SK-N-SH (cell line): ENCODE measurements around the gene ALPK3. TPM values are rescaled to one million over a fixed set of nuclear protein-coding genes. Genes with fewer than 3 reads are reported as not detected.

ENCODE experiments used
- CTCF ChIA-PET: fragments of 300-600, 350-600 bp; formaldehyde crosslinking; extraction: SDS; loops from one replicate; lab custom pipeline; 2021; lab: Yijun Ruan, JAX
- POLR2A ChIA-PET: fragments of 350-600 bp; sonication (Branson Sonifier 250); formaldehyde crosslinking; extraction: SDS; loops from one replicate; lab custom pipeline; 2020; ENCODE audit warnings: antibody characterized with exemption, inconsistent platforms; lab: Yijun Ruan, JAX
- DNase-seq: peaks from one replicate; pipeline ENCODE4 v3.0.0; 2012
- H2AFZ ChIP-seq: fragments of 200-600 bp; sonication (generic); 2 replicates; pipeline ENCODE4 v1.8.1; 2016; ENCODE audit warnings: antibody characterized with exemption, mild to moderate bottlenecking, low read depth
- H3F3A ChIP-seq: fragments of 200-600 bp; sonication (generic); replicated peaks from 2 replicates; pipeline ENCODE3; 2016; ENCODE audit warnings: antibody characterized with exemption, mild to moderate bottlenecking; ENCODE audit not compliant: insufficient read depth
- H3K27ac ChIP-seq, 2 experiments: fragments of 200-500 bp in 1 of 2; fragments of 200-600 bp in 1 of 2; sonication (Bioruptor generic) in 1 of 2; sonication (generic), shearing (Covaris generic) in 1 of 2; 2 replicates each; pipeline versions ENCODE4 v1.5.1 to v1.6.1; 2014 to 2016; ENCODE audit warnings: low read depth in 2 of 2, inconsistent platforms in 1 of 2, low read length in 1 of 2, mild to moderate bottlenecking in 1 of 2, mixed read lengths in 1 of 2
- H3K27me3 ChIP-seq: fragments of 200-600 bp; sonication (generic), shearing (Covaris generic); 2 replicates; pipeline ENCODE4 v1.6.1; 2016; ENCODE audit warnings: mixed run types; ENCODE audit not compliant: insufficient read depth
- H3K36me3 ChIP-seq, 2 experiments: fragments of 200-500 bp in 1 of 2; fragments of 200-600 bp in 1 of 2; sonication (Bioruptor generic) in 1 of 2; sonication (generic) in 1 of 2; replicated peaks in 1 of 2; 2 replicates each; pipeline versions ENCODE3 to v1.5.1; 2014 to 2016; ENCODE audit warnings: low read length in 1 of 2, mild to moderate bottlenecking in 1 of 2; ENCODE audit not compliant: insufficient read depth in 2 of 2, control insufficient read depth in 1 of 2
- H3K4me1 ChIP-seq, 2 experiments: fragments of 200-500 bp in 1 of 2; fragments of 200-600 bp in 1 of 2; sonication (Bioruptor generic) in 1 of 2; sonication (generic), shearing (Covaris generic) in 1 of 2; 2 replicates each; pipeline versions ENCODE4 v1.5.1 to v1.6.1; 2014 to 2016; ENCODE audit warnings: low read depth in 1 of 2, low read length in 1 of 2, mixed run types in 1 of 2; ENCODE audit not compliant: insufficient read depth in 2 of 2, control insufficient read depth in 1 of 2
- H3K4me2 ChIP-seq: fragments of 200-600 bp; sonication (generic), shearing (Covaris generic); 2 replicates; pipeline ENCODE4 v1.6.1; 2017; ENCODE audit warnings: mixed run types
- H3K4me3 ChIP-seq, 2 experiments: fragments of 200-500 bp in 1 of 2; fragments of 200-600 bp in 1 of 2; sonication (Bioruptor generic) in 1 of 2; sonication (generic), shearing (Covaris generic) in 1 of 2; 2 replicates each; pipeline versions ENCODE4 v1.5.1 to v1.8.1; 2014 to 2016; ENCODE audit warnings: low read depth in 2 of 2, inconsistent platforms in 1 of 2, low read length in 1 of 2, mild to moderate bottlenecking in 1 of 2, mixed read lengths in 1 of 2, moderate library complexity in 1 of 2
- H3K79me2 ChIP-seq: fragments of 200-600 bp; sonication (generic); 2 replicates; pipeline ENCODE4 v1.8.1; 2017; ENCODE audit warnings: mild to moderate bottlenecking; ENCODE audit not compliant: insufficient read depth
- H3K9ac ChIP-seq: fragments of 200-600 bp; sonication (generic); 2 replicates; pipeline ENCODE4 v1.6.1; 2017; ENCODE audit warnings: mixed run types
- H3K9me2 ChIP-seq: fragments of 200-600 bp; sonication (generic); 2 replicates; pipeline ENCODE4 v1.6.1; 2017; ENCODE audit warnings: mixed run types
- H3K9me3 ChIP-seq: fragments of 200-600 bp; sonication (generic); 2 replicates; pipeline ENCODE4 v1.6.1; 2017; ENCODE audit warnings: mixed run types, mild to moderate bottlenecking, moderate library complexity
- H4K20me1 ChIP-seq: fragments of 200-600 bp; sonication (generic); 2 replicates; pipeline ENCODE4 v1.6.1; 2017; ENCODE audit warnings: mild to moderate bottlenecking, mixed run types; ENCODE audit not compliant: insufficient read depth
- EP300 ChIP-seq, 2 experiments: IDR thresholded peaks; 2 replicates each; pipeline versions ENCODE4 v1.4.0 to v1.6.1; 2012; ENCODE audit warnings: borderline replicate concordance in 1 of 2, low read depth in 1 of 2, low read length in 1 of 2
- EZH2phosphoT487 ChIP-seq: fragments of 200-600 bp; sonication (generic); IDR thresholded peaks from 2 replicates; pipeline ENCODE4 v1.6.1; 2017; ENCODE audit warnings: low read depth, mixed run types, mild to moderate bottlenecking, antibody characterized with exemption, moderate library complexity, borderline replicate concordance
- FOXM1 ChIP-seq: IDR thresholded peaks from 2 replicates; pipeline ENCODE4 v1.4.0; 2012; ENCODE audit warnings: low read depth, mild to moderate bottlenecking
- GABPA ChIP-seq: IDR thresholded peaks from 2 replicates; pipeline ENCODE4 v1.4.0; 2012; ENCODE audit warnings: low read depth, mild to moderate bottlenecking
- GATA2 ChIP-seq: sonication (generic); formaldehyde crosslinking; IDR thresholded peaks from 2 replicates; pipeline ENCODE4 v1.5.0; 2020; ENCODE audit warnings: mild to moderate bottlenecking, missing genetic modification reagents
- JUND ChIP-seq: IDR thresholded peaks from 2 replicates; pipeline ENCODE4 v1.4.0; 2012
- MXI1 ChIP-seq: IDR thresholded peaks from 2 replicates; pipeline ENCODE4 v1.6.1; 2012; ENCODE audit warnings: mild to moderate bottlenecking, low read depth, low read length, improper control_type of control experiment
- NRF1 ChIP-seq: IDR thresholded peaks from 2 replicates; pipeline ENCODE4 v1.6.1; 2012; ENCODE audit warnings: low read depth, mild to moderate bottlenecking, low read length
- SIN3A ChIP-seq: IDR thresholded peaks from 2 replicates; pipeline ENCODE4 v1.6.1; 2012; ENCODE audit warnings: low read depth, mild to moderate bottlenecking, low read length, moderate library complexity, borderline replicate concordance
- YY1 ChIP-seq: IDR thresholded peaks from 2 replicates; pipeline ENCODE4 v1.4.0; 2012; ENCODE audit warnings: low read depth, mild to moderate bottlenecking
- WGBS: methylation state at CpG from one replicate; pipeline ENCODE4 v1.1.6; 2017; ENCODE audit warnings: low lambda C conversion rate; 5-methylcytosine and 5-hydroxymethylcytosine counted together
- polyA plus RNA-seq, 3 experiments: library from polyadenylated mRNA; depleted of rRNA; stranded (reverse); fragments of >200 nt; gene quantifications; 2 replicates each; pipeline ENCODE4 v1.2.3, GENCODE V29; 2012
- TF ChIP-seq, protein P1 (sequence below): IDR thresholded peaks from 2 replicates; pipeline ENCODE4 v1.4.0; 2012; ENCODE audit warnings: low read depth, borderline replicate concordance
- TF ChIP-seq, protein P2 (sequence below): fragments of 150-350 bp; IDR thresholded peaks from 2 replicates; pipeline ENCODE4 v1.6.1; 2016; ENCODE audit warnings: mild to moderate bottlenecking, low read depth, low read length
- TF ChIP-seq, protein P3 (sequence below): IDR thresholded peaks from 2 replicates; pipeline ENCODE4; 2012
- TF ChIP-seq, protein P4 (sequence below): fragments of 150-350 bp; IDR thresholded peaks from 2 replicates; pipeline ENCODE4 v1.6.1; 2017; ENCODE audit warnings: antibody characterized with exemption, low read length, low read depth, borderline replicate concordance

Gene ALPK3
- polyA plus RNA-seq, 1 of the 3 experiments (the other 2 are of a cell fraction) = 0.16 TPM

DNA sequence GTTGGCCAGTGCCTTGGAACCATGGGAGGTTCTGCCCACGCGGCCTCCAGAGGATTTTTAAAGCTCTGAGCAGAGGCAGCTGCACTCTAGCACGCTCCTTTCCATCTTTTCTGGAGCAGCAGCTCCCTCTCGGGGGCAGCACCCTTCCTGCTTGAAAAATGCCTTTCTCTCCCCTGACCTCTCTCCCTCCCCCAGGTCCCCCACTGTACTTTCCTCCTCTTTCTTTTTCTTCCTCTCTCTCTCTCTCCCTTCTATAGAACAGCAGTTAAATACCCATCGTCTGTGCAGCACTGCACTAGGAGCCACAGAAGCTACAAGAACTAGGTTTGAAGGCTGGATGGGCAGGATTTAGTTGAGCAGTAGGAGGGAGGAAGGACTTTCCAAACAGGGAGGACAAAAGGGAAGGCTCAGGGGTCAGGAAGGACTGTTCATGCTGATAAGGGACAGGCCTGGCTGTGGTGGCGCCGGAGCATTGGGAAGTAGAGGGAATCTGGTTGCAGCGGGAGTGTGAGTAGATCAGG lies 4.4 kb downstream of the ALPK3 start:
- Histone ChIP-seq H3K27ac (no peak overlapping the region), H3K9me2 (no peaks in the 10 kb centered on the region), H3K4me1 (peaks cover 5 to 69% of the 10 kb centered on the region in 2 experiments; a peak in 1 of 4 replicates), H4K20me1 (no peaks in the 10 kb centered on the region), H3F3A (no peaks in the 10 kb centered on the region), H3K4me2 (no peak overlapping the region), H3K9me3 (no peaks in the 10 kb centered on the region), H3K36me3 (no peaks in the 10 kb centered on the region), H3K9ac (no peak overlapping the region), H2AFZ (no peak overlapping the region), H3K4me3 (no peak overlapping the region), H3K79me2 (no peaks in the 10 kb centered on the region), H3K27me3 (no peaks in the 10 kb centered on the region)
- POLR2A ChIA-PET = interaction anchor here (0.6 to 1.5 kb wide), 2 partner anchors 15 to 106 kb away, joined by 4 to 5 read pairs; no protein-coding TSS in a partner anchor
- WGBS = 93% methylated on average over 8 of the region's 8 CpGs
- TF ChIP-seq FOXM1 = no peak
- TF ChIP-seq JUND = no peak
- no peak for TF ChIP-seq EP300 (IDR thresholded peaks at IDR 0.05; ENCODE audit: borderline replicate concordance in 1 of 2, low read depth in 1 of 2, low read length in 1 of 2)
- no peak for TF ChIP-seq GATA2 (CRISPR knock-in tag)
- TF ChIP-seq NRF1 = no peak
- TF ChIP-seq YY1 = no peak
- no peak for TF ChIP-seq EZH2phosphoT487
- TF ChIP-seq, protein P1, sequence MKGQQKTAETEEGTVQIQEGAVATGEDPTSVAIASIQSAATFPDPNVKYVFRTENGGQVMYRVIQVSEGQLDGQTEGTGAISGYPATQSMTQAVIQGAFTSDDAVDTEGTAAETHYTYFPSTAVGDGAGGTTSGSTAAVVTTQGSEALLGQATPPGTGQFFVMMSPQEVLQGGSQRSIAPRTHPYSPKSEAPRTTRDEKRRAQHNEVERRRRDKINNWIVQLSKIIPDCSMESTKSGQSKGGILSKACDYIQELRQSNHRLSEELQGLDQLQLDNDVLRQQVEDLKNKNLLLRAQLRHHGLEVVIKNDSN = no peak
- TF ChIP-seq SIN3A = no peak
- TF ChIP-seq, protein P2, sequence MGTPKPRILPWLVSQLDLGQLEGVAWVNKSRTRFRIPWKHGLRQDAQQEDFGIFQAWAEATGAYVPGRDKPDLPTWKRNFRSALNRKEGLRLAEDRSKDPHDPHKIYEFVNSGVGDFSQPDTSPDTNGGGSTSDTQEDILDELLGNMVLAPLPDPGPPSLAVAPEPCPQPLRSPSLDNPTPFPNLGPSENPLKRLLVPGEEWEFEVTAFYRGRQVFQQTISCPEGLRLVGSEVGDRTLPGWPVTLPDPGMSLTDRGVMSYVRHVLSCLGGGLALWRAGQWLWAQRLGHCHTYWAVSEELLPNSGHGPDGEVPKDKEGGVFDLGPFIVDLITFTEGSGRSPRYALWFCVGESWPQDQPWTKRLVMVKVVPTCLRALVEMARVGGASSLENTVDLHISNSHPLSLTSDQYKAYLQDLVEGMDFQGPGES = no peak
- TF ChIP-seq, protein P3, sequence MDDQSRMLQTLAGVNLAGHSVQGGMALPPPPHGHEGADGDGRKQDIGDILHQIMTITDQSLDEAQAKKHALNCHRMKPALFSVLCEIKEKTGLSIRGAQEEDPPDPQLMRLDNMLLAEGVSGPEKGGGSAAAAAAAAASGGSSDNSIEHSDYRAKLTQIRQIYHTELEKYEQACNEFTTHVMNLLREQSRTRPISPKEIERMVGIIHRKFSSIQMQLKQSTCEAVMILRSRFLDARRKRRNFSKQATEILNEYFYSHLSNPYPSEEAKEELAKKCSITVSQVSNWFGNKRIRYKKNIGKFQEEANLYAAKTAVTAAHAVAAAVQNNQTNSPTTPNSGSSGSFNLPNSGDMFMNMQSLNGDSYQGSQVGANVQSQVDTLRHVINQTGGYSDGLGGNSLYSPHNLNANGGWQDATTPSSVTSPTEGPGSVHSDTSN = no peak
- no peak for TF ChIP-seq GABPA
- no peak for TF ChIP-seq MXI1
- TF ChIP-seq, protein P4, sequence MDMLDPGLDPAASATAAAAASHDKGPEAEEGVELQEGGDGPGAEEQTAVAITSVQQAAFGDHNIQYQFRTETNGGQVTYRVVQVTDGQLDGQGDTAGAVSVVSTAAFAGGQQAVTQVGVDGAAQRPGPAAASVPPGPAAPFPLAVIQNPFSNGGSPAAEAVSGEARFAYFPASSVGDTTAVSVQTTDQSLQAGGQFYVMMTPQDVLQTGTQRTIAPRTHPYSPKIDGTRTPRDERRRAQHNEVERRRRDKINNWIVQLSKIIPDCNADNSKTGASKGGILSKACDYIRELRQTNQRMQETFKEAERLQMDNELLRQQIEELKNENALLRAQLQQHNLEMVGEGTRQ = no peak
- no peak for DNase-seq
- CTCF ChIA-PET = interaction anchor here (1.1 to 4.0 kb wide), 4 partner anchors 10 to 222 kb away, joined by 3 to 15 read pairs (median 4); no protein-coding TSS in a partner anchor
